ENCODE measurements around the gene KRTAP5-8.
"Not testable (repeated sequence)": the region's sequence is repeated elsewhere in the genome, so short reads cannot be mapped to it uniquely, and the experiment has no call there.

KRTAP5-8 gene, protein sequence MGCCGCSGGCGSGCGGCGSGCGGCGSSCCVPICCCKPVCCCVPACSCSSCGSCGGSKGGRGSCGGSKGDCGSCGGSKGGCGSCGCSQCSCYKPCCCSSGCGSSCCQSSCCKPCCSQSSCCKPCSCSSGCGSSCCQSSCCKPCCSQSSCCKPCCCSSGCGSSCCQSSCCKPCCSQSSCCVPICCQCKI

DNA sequence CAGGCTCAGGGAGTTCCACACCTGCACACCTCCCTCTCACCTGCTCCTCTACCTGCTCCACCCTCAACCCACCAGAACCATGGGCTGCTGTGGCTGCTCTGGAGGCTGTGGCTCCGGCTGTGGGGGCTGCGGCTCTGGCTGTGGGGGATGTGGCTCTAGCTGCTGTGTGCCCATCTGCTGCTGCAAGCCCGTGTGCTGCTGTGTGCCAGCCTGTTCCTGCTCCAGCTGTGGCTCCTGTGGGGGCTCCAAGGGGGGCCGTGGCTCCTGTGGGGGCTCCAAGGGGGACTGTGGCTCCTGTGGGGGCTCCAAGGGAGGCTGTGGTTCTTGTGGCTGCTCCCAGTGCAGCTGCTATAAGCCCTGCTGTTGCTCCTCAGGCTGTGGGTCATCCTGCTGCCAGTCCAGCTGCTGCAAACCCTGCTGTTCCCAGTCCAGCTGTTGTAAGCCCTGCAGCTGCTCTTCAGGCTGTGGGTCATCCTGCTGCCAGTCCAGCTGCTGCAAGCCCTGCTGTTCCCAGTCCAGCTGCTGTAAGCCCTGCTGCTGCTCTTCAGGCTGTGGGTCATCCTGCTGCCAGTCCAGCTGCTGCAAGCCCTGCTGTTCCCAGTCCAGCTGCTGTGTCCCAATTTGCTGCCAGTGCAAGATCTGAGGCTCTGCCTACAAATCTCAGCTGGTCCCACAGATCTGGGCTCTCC is at the start of gene KRTAP5-8:
Gene KRTAP5-8, plus strand, starts transcription at position 49 of the 689 bp plus-strand sequence. Its CDS starts 31 bp downstream, at position 80.
- H3K4me3 ChIP-seq (ENCODE audit: low read length); DNase-seq (ENCODE audit: low read depth): not testable (repeated sequence)

DNA sequence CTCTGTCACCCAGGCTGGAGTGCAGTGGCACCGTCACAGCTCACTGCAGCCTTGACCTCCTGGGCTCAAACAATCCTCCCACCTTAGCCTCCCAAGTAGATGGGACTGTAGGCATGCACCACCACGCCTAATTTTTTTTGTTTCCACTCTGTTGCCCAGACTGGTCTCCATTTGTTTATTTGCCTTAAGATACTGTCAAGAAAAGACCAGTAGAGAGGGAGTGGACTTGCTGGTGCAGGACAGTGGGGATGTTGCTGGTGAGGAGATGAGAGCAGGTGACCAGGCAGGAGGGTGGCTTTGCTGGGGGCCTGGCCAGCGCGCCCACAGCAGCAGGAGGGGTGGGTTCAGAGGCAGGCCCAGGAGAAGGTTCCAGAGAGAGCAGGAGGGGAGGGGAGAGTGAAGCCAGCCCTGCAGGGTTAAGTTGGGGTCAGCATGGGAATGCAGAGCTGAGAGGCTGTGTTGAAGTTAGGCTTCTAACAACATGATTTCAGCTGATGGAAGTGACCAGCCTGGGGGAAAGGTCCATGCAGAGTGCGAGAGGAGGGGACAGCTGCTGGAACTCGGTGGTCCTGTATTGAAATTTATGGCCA is 49.0 kb upstream of the KRTAP5-8 start:
- no peak for DNase-seq (ENCODE audit: low read depth)
- TF ChIP-seq, protein P1, sequence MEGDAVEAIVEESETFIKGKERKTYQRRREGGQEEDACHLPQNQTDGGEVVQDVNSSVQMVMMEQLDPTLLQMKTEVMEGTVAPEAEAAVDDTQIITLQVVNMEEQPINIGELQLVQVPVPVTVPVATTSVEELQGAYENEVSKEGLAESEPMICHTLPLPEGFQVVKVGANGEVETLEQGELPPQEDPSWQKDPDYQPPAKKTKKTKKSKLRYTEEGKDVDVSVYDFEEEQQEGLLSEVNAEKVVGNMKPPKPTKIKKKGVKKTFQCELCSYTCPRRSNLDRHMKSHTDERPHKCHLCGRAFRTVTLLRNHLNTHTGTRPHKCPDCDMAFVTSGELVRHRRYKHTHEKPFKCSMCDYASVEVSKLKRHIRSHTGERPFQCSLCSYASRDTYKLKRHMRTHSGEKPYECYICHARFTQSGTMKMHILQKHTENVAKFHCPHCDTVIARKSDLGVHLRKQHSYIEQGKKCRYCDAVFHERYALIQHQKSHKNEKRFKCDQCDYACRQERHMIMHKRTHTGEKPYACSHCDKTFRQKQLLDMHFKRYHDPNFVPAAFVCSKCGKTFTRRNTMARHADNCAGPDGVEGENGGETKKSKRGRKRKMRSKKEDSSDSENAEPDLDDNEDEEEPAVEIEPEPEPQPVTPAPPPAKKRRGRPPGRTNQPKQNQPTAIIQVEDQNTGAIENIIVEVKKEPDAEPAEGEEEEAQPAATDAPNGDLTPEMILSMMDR (conservative IDR thresholded peaks at IDR 0.05; ENCODE audit: low read length) = no peak
- no peak overlapping the region for H3K4me3 ChIP-seq (ENCODE audit: low read length)

DNA sequence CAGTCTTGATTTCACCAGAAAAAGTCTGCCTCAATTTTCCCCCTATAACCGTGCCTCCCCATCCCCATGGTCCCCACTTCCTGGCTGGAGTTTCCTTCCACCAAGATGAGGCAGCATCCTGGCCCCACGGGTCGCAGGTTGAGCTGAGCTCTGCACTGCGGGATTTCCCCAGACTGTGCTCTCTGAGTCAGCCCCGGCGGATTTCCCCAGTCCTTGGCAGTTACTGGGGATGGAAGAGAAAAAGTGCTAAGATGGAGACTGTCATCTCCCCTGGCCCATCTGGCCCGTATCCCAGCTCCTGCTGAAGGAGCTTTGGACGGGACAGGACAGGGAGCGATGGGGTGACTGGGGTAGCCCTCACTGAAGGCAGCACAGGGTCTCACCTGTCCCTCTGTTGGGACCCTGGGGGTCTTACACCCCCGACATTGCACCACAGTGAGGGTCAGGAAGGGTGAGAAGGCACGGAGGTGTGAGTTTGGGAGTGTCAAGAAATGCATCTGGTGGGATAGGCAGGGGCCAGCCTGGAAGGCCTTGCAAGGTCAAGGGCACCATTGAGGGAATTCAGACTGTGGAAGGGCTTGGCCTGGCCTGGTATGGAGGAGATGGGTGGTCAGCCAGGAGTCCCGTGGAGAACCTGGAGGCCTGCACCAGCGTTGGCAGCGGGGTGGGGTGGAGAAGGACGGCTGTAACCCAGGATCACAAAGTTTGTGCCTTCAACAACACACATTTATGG is 48.3 kb upstream of the KRTAP5-8 start:
- H3K4me3 ChIP-seq (ENCODE audit: low read length) = no peak overlapping the region
- TF ChIP-seq, protein P1 (conservative IDR thresholded peaks at IDR 0.05; ENCODE audit: low read length) = no peak
- no peak for DNase-seq (ENCODE audit: low read depth)

DNA sequence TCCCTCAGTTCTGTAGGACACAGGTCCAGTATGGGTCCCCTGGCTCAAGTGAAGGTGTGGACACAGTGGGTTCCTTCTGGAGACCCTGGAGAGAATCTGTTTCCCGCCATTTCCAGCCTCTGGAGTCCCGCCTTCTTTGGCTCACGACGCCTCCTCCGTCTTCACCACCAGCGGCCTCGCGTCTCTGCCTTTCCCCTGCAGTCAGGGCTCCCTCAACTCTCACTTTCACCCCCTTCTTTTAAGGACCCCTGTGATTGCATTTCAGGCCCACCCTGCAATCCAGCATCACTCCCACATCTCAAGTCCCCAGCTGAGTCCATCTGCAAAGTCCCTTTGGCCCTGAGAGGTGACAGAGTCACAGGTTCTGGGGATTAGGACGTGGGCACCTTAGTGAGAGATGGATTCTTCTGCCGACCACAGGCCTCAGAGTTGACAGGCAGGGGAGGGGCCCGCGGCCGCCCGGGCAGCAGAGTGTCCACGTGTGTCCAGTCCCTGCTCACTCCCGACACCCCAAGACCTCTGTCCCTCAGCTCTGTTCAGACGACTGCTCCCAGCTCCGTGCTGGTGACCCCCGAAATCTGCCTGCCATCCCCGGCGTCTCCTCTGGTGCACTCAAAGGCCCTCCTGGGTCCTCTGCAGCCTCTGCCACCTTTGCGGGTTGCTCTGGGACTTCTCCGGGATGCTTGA is 47.6 kb upstream of the KRTAP5-8 start:
- no peak for DNase-seq (ENCODE audit: low read depth)
- no peak overlapping the region for H3K4me3 ChIP-seq (ENCODE audit: low read length)
- TF ChIP-seq, protein P1 (conservative IDR thresholded peaks at IDR 0.05; ENCODE audit: low read length) = no peak

DNA sequence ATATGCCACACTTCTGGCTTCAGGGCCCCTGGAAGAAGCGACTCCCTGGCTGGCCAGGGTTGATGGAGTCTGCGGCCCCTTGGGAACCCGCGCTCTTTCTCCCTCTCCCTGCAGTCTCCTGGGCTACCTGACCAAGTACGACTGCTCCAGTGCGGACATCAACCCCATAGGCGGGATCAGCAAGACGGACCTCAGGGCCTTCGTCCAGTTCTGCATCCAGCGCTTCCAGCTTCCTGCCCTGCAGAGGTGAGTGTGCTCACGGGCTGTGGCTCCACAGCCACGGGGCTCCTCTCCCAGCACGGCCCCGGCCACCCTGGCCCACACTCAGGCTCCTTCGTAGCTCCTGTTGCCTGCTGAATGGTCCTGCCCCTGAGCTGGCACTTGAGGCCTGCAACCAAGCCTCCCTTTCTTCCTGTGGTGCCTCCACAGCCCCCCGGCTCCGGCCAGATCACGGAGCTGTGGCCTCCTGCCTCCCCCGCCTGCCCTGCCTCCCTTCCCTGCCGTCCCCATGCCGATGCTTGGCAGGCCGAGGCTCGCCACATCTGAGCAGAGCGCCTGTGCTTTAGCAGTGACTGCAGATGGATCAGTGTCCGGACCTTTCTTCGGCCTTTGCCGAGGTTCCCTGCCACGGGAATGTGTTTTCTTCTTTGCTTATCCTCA is 47.0 kb upstream of the KRTAP5-8 start:
- DNase-seq (ENCODE audit: low read depth) = no peak
- TF ChIP-seq, protein P1 (conservative IDR thresholded peaks at IDR 0.05; ENCODE audit: low read length) = no peak
- no peak overlapping the region for H3K4me3 ChIP-seq (ENCODE audit: low read length)

DNA sequence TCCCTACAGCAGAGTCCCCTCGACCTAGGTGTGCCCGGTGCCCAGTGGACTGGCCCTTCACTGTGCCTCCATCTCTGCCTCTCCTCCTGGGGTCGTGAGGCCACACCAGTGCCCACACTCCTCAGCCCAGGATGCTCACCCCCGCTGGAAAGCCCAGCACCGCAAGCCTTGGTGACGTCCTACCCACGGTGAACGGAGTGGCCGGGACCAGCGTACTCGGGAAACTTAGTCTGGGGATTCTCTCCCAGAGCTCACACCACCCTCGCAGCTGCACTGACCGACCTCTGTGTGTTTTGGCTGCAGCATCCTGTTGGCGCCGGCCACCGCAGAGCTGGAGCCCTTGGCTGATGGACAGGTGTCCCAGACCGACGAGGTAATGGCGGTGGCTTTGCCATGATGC is 46.3 kb upstream of the KRTAP5-8 start:
- H3K4me3 ChIP-seq (ENCODE audit: low read length) = no peak overlapping the region
- no peak for DNase-seq (ENCODE audit: low read depth)
- TF ChIP-seq, protein P1 (conservative IDR thresholded peaks at IDR 0.05; ENCODE audit: low read length) = no peak

All from AG10803 (cell line).